NCI-H82 treated with DMSO at 0.1 percent for 48 hours (cell line): ENCODE data around the gene SNAP91.
"Not testable (repeated sequence)": the region's sequence is repeated elsewhere in the genome, so short reads cannot be mapped to it uniquely, and the experiment has no call there.

Experiments used
- DNase-seq: peaks from one replicate; lab custom pipeline; 2025; ENCODE audit not compliant: unreplicated experiment; lab: John Stamatoyannopoulos, UW

SNAP91 gene

GRCh38 chr6:83708970-83709747 is at the start of gene SNAP91:
TSS of gene SNAP91 (minus strand) at chr6:83709101. CDS start at chr6:83707927, 1,174 bp downstream.
- no peak for DNase-seq

DNA sequence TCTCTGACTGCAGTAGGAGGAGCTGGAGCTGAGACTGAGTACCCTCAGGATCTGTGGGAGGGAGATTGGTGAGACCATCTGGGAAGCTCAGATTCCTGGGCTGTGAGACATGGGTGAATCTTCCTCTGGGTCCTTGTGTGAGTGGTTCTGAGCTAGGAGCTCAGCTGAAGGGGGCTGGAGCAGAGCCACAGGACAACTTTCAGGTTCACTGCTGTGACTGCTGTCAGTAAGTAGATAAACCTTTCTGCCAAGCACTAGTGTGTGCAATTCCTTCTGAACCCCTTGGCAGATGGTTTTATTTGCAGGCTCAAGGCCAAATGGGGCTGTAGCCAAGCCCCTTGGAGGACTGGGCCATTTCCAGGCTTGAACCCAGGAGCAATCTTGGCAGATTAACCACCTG is 49.6 kb upstream of the SNAP91 start:
- no peak for DNase-seq

- DNase-seq: no peak
These were observed 48.1 kb upstream of the SNAP91 start for GRCh38 chr6:83757021-83757420.

DNA sequence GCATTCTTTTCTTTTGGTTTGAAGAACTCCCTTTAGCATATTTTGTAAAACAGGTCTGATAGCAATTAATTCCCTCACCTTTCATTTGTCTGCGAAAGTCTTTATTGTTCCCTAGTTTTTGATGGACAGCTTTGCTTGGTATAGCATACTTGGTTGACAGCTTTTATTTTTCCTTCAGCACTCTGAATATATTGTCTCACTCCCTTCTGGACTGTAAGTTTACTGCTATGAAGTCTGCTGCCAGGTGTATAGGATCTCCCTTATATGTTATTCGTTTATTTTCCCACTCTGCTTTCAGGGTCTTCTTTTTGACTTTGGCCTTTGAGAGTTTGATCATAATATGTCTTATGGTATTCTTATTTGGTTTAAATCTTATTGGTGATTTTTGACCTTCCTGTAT is 47.7 kb upstream of the SNAP91 start:
- no peak for DNase-seq

- DNase-seq: not testable (repeated sequence)
These were observed 43.5 kb upstream of the SNAP91 start for GRCh38 chr6:83752375-83752774.

GRCh38 chr6:83741089-83741488 is 32.2 kb upstream of the SNAP91 start:
- no peak for DNase-seq

- no peak for DNase-seq
These were observed 26.6 kb upstream of the SNAP91 start for GRCh38 chr6:83735461-83735860.

GRCh38 chr6:83729871-83730270 is 21.0 kb upstream of the SNAP91 start:
- no peak for DNase-seq

DNA sequence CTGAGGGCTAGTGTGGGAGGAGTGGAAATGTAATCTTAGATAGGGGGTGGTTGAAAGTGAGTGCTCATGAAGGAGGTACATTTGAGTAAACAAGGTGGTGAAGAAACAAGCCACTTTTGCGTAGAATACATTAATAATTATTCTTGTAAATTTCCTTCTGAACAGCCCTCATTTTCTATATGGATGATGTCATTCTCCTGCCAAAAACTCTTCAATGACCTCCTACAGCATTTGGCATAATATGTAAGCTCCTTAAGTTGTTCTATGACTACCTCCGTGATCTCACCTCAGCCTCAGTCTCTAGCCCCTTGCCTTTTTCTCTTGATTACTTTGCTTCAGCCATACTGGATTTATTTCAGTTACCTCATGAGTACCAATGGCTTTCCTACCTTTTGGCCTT is 14.0 kb upstream of the SNAP91 start:
- no peak for DNase-seq

DNA sequence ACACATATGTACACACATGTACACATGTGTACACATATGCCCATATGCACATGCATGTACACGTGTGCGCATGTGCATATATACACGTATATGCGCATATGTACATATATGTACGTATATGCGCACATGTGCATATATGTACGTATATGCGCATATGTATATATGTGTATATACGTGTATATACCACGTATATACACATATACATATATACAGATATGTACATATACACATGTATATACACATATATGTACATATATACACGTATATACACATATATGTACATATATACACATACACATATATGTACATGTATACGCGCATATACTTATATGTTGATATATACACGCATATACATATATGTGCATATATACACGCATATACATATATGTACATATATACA is 8.9 kb upstream of the SNAP91 start:
- no peak for DNase-seq

- DNase-seq: no peak
These were observed 3.1 kb upstream of the SNAP91 start for GRCh38 chr6:83711958-83712357.

- DNase-seq: no peak
These were observed 798 bp upstream of the SNAP91 start for GRCh38 chr6:83709748-83710050.

- no peak for DNase-seq
These were observed 343 bp downstream of the SNAP91 start for GRCh38 chr6:83708546-83708969.

DNA sequence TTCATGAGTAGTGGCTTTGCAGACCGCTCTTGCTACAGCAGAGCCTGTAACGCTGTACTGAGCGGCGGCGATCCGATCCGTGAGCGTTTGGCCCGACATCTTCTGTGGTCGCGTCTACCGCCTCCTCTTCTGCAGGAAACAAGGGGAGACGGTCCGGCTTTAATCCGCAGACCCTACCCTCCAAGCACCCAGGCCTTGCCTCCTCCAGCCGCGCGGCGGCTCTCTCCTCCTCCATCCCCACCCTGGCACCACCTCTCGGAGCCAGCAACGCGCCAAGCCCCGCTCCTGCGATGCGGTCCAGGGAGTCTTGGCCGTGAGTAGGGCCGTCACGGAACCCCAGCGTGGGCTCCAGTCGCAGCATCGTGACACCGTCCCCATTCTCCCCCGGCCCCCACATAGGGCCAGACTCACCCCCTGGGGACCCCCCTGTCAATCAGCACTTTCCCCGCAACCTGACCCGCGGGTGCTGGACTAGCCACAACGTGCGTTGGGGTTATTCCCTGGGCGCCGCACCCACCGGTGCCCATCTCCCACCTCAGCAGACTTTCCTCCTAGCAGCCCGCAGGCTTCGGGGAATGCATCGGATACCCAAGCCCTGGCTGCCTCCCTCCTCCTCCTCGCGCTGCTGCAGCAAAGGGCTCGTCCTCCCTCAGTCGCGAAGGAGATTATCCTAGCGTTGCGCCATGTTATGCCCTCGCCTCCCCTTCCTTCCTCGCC is 914 bp downstream of the SNAP91 start:
- DNase-seq: no peak

- no peak for DNase-seq
These were observed 6.2 kb downstream of the SNAP91 start for GRCh38 chr6:83702749-83703148.

- DNase-seq: no peak
These were observed 6.8 kb downstream of the SNAP91 start for GRCh38 chr6:83702077-83702476.

DNA sequence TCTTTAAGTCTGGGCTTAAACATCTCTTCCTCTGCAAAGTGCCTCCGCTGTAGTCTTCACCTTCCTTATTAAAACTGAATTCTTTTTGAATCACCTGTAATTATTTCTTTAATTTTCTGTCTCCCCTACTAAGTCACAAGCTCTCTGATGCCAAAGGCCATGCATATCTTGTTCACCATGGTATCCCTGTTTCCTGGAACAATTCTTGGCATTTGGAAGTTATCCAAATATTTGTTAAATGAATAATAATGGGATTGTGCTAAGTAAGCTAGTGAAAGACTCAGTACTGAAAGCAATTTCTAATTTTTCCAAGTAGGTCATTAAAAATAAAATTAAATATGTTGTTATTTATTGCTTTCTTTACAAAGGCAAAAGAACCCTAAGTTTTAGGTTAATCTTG is 12.2 kb downstream of the SNAP91 start:
- DNase-seq: no peak

- no peak for DNase-seq
These were observed 23.4 kb downstream of the SNAP91 start for GRCh38 chr6:83685481-83685880.

GRCh38 chr6:83677791-83678190 is 31.1 kb downstream of the SNAP91 start:
- no peak for DNase-seq

GRCh38 chr6:83637953-83638352 is 70.9 kb downstream of the SNAP91 start:
- DNase-seq: no peak

DNA sequence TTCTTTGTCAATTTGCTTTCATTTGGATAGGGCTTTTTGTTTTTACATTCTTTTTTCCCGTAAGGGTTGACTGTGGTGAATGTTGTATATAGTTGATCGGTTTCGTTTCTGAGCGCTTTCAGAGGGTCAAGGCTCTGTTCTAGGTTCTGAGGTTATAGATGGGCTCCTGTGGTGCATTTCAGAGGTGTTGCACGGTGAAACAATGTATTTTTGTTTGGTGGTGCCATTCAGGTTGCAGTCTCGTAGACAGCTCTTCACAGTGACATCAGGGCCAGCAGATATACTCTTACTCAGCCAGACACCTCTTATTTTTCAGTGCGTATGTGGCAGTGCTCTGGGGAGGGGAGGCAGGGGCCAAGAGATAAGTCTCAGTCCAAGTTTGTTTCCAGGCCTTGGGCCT is 72.1 kb downstream of the SNAP91 start:
- DNase-seq: no peak

DNA sequence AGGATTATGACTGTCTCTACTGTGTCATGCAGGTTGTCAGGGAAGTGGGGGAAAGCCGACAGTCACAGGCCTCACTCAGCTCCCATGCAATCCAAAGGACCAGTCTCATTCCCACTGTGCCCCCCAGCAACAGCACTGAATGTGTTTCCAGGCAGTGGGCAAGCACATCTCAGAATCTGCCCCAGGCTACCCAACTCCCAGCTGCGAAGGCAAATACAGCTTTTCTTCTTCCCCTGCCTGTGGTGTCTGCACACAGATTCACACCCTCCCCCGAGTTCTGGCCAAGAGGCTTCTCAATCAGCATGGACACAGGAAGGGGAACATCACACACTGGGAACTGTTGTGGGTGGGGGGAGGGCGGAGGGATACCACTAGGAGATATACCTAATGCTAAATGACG is 75.3 kb downstream of the SNAP91 start:
- no peak for DNase-seq

GRCh38 chr6:83633149-83633548 is 75.8 kb downstream of the SNAP91 start:
- DNase-seq: no peak
